ENCODE data around the gene RRP36. TPM values are rescaled to one million over a fixed set of nuclear protein-coding genes. Genes with fewer than 3 reads are reported as not detected.

Gene RRP36
- total RNA-seq, 2 experiments from 2014 or later: 65.3 to 68.4 TPM

DNA sequence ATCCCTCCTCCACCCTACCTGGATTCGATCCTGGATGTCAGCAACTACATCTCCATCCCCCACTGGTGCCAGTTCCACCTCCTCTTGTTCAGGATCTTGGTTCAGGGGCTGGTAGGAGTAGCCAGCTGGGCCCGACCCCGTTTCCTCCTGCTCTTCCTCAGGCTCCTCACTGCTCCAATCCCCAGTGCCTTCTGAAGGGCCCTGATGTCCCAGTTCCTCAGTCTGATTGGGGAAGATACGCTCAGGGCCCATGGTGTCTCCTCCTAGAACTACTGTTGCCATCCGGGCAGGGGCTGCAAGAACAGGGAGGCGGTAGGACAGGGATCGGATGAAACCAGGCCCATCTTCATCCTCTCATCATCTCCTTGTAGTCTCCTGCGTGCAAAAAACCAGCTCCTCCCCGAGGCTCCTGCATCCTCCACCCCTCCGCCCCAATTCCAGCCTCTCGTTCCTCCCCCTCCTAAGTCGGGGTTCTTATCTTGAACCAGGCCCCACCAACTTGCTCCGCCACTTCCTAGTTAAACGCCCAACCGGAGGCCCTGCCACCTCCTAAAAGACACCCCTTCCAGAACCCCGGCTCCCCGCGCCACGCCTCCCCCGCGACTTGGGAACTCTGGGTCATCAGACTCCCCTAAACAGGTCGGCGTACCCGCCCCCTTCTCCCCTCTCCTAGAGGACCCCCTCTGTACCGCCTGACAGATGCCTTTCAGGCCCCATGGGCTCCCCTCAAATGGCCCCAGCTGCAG, 8.2 kb upstream of the RRP36 start:
- H3K9me3 Mint-ChIP-seq: no peaks in the 10 kb centered on the region
- peaks cover 48% of the 10 kb centered on the region for H3K4me1 Mint-ChIP-seq
- peaks cover 51% of the 10 kb centered on the region for H3K36me3 Mint-ChIP-seq (ENCODE audit: low read depth)
- peak overlapping the region; percentile 95 for H3K4me3 Mint-ChIP-seq
- peak overlapping the region; percentile 86 for H3K27ac Mint-ChIP-seq
- ChIA-PET POLR2A (interaction anchor here (0.9 to 3.4 kb wide), 2 partner anchors 41 to 84 kb away, joined by 3 to 12 read pairs; partner anchors contain the start of genes CNPY3 and CUL7), CTCF (interaction anchor here (0.5 to 2.3 kb wide), 10 partner anchors 10 to 84 kb away, joined by 3 to 7 read pairs (median 4); partner anchors contain the start of genes CNPY3 and PPP2R5D)
- H3K27me3 Mint-ChIP-seq: no peaks in the 10 kb centered on the region
- no peak for DNase-seq

DNA sequence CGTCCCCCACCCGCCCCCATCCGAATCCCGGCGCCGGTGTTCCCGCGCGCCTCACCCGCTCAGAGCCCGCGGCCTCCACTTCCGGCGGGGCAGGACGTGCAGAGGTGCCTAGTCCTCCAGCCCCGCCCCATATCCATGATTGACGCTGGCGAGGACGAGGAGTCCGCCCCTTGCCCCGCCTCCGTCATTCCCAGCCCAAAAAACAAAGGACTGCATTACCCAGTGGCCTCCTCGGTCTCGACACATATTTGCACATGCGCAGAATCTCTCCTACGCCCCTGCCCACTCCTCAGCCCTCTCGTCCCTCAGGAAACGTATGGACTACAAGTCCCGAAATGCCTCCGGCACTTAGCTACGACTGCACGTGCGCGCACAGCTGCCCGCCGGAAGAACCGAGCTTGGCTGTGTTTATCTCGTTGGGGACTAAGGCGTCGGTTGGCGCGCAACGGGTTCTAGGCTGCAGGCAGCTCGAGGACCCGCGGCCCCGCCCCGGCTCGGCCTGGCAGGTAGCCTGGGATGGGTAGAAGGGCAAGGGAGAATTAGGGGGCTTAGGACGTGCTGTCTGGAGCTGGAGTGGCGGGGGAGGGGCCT, 7.5 kb upstream of the RRP36 start, which contains the start of the genes KLHDC3 and MEA1:
Gene KLHDC3 (plus strand): TSS at position 407 of the 591 bp plus-strand sequence. CDS start 2,944 bp downstream, outside the sequence.
Gene MEA1 (minus strand): TSS at position 104 of the 591 bp plus-strand sequence. CDS start 133 bp downstream, outside the sequence.
- H3K27ac Mint-ChIP-seq: peak within 1 kb of the TSS; percentile 86
- DNase-seq: peak; percentile 100
- peaks cover 52% of the 10 kb centered on the region for H3K36me3 Mint-ChIP-seq (ENCODE audit: low read depth)
- H3K9me3 Mint-ChIP-seq: no peaks in the 10 kb centered on the region
- H3K4me1 Mint-ChIP-seq: peaks cover 48% of the 10 kb centered on the region
- H3K27me3 Mint-ChIP-seq: no peaks in the 10 kb centered on the region
- POLR2A ChIA-PET: interaction anchor here (0.6 to 3.4 kb wide), 3 partner anchors 9 to 85 kb away, joined by 3 to 12 read pairs (median 3); partner anchors contain the start of genes CNPY3 and CUL7
- H3K4me3 Mint-ChIP-seq: peak within 1 kb of the TSS; percentile 95
- CTCF ChIA-PET: interaction anchor here (0.5 to 2.3 kb wide), 10 partner anchors 9 to 1066 kb away, joined by 3 to 7 read pairs (median 4); partner anchors contain the start of genes CNPY3, PEX6 and PPP2R5D

GRCh38 chr6:43014434-43014909, 7.0 kb upstream of the RRP36 start:
- DNase-seq: no peak
- POLR2A ChIA-PET: interaction anchor here (0.6 to 3.4 kb wide), 3 partner anchors 10 to 85 kb away, joined by 3 to 12 read pairs (median 3); partner anchors contain the start of genes CNPY3 and CUL7
- H3K9me3 Mint-ChIP-seq: no peaks in the 10 kb centered on the region
- peaks cover 52% of the 10 kb centered on the region for H3K36me3 Mint-ChIP-seq (ENCODE audit: low read depth)
- H3K27me3 Mint-ChIP-seq: no peaks in the 10 kb centered on the region
- peaks cover 48% of the 10 kb centered on the region for H3K4me1 Mint-ChIP-seq
- CTCF ChIA-PET: interaction anchor here (0.6 to 2.3 kb wide), 8 partner anchors 9 to 1065 kb away, joined by 3 to 5 read pairs (median 4); partner anchors contain the start of genes CNPY3, PEX6 and PPP2R5D
- peak overlapping the region; percentile 95 for H3K4me3 Mint-ChIP-seq
- H3K27ac Mint-ChIP-seq: peak overlapping the region; percentile 86

- ChIA-PET CTCF (interaction anchor here (0.5 to 2.2 kb wide), 6 partner anchors 8 to 127 kb away, joined by 3 to 7 read pairs (median 3); partner anchors contain the start of genes KLC4 and MRPL2), POLR2A (no interaction called here)
- Mint-ChIP-seq H3K4me3 (peak overlapping the region; percentile 24), H3K27me3 (no peaks in the 10 kb centered on the region), H3K4me1 (peaks cover 46% of the 10 kb centered on the region), H3K36me3 (ENCODE audit: low read depth) (peaks cover 48% of the 10 kb centered on the region), H3K27ac (peak overlapping the region; percentile 63), H3K9me3 (no peaks in the 10 kb centered on the region)
- DNase-seq: no peak
These were observed 5.1 kb upstream of the RRP36 start for GRCh38 chr6:43016176-43016942.

DNA sequence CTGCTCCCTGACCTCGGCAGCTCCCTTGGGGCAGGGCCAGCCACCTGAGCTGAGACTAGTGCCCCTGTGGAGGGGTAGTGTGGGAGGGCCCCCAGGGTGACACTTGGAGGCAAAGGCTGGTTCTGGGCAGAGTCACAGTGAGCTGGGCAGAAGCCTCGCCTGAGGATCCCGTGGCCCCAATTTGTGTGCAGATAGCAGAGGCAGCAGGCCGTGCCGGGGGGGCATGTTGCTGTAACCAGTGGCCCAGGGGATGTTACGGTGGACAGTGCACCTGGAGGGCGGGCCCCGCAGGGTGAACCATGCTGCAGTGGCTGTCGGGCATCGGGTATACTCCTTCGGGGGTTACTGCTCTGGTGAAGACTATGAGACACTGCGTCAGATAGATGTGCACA, 4.5 kb upstream of the RRP36 start:
- H3K4me1 Mint-ChIP-seq: peaks cover 42% of the 10 kb centered on the region
- DNase-seq: no peak
- H3K9me3 Mint-ChIP-seq: no peaks in the 10 kb centered on the region
- no peaks in the 10 kb centered on the region for H3K27me3 Mint-ChIP-seq
- CTCF ChIA-PET: interaction anchor here (0.6 to 2.2 kb wide), 4 partner anchors 8 to 133 kb away, joined by 3 to 7 read pairs (median 3); no protein-coding TSS in a partner anchor
- no peak overlapping the region for H3K27ac Mint-ChIP-seq
- peaks cover 45% of the 10 kb centered on the region for H3K36me3 Mint-ChIP-seq (ENCODE audit: low read depth)
- H3K4me3 Mint-ChIP-seq: no peak overlapping the region
- POLR2A ChIA-PET: no interaction called here

- ChIA-PET CTCF (interaction anchor here (1.1 kb wide), 1 partner anchor 14 kb away, joined by 4 read pairs; no protein-coding TSS in a partner anchor), POLR2A (no interaction called here)
- no peak overlapping the region for H3K4me3 Mint-ChIP-seq
These were observed 2.3 kb upstream of the RRP36 start for GRCh38 chr6:43019152-43019551.

DNA sequence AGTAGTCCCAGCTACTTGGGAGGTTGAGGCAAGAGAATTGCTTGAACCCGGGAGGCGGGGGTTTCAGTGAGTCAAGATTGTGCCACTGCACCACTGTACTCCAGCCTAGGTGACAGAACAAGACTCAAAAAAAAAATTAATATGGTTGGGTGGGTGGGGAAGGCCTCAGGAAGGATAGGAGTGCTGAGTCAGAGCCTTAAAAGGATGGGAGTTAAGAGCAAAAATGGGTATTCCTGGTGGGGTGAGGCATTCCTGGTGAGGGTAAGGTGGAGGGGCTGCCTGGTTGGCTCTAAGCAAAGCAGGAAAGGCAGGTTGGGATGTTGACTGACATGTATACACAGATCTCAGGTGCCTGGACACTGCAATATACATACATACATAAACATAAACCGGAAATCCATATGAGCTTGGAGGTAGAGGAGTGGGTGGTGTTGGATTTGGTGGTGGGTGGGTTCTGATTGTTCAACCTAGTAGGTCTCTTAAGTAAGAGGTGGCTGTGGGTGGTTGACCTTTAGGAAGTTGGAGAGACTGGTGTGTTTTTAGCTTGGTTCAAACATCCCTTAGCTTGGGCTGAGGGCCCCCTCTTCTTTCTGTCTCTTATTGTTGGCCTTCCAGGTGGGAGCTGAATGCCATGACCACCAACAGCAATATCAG, 1.2 kb upstream of the RRP36 start:
- Mint-ChIP-seq H3K36me3 (ENCODE audit: low read depth) (peaks cover 45% of the 10 kb centered on the region), H3K4me1 (peaks cover 30% of the 10 kb centered on the region), H3K27me3 (no peaks in the 10 kb centered on the region), H3K27ac (peak overlapping the region; percentile 20), H3K9me3 (no peaks in the 10 kb centered on the region), H3K4me3 (peak overlapping the region; percentile 31)
- ChIA-PET CTCF (interaction anchor here (1.0 to 1.1 kb wide), 3 partner anchors 10 to 24 kb away, joined by 4 read pairs; no protein-coding TSS in a partner anchor), POLR2A (no interaction called here)
- no peak for DNase-seq

More at GRCh38 chr6:43019152-43019551, 2.3 kb upstream of the RRP36 start:
- Mint-ChIP-seq H3K27ac (no peak overlapping the region), H3K4me1 (peaks cover 29% of the 10 kb centered on the region), H3K36me3 (ENCODE audit: low read depth) (peaks cover 38% of the 10 kb centered on the region), H3K9me3 (no peaks in the 10 kb centered on the region), H3K27me3 (no peaks in the 10 kb centered on the region)
- no peak for DNase-seq

GRCh38 chr6:43020847-43021246, 576 bp upstream of the RRP36 start:
- Mint-ChIP-seq H3K27ac (peak overlapping the region; percentile 86), H3K4me3 (peak overlapping the region; percentile 98), H3K36me3 (ENCODE audit: low read depth) (peaks cover 47% of the 10 kb centered on the region), H3K9me3 (no peaks in the 10 kb centered on the region), H3K27me3 (no peaks in the 10 kb centered on the region), H3K4me1 (peaks cover 29% of the 10 kb centered on the region)
- CTCF ChIA-PET: interaction anchor here (0.7 to 1.1 kb wide), 4 partner anchors 9 to 24 kb away, joined by 3 to 4 read pairs (median 4); no protein-coding TSS in a partner anchor
- no peak for DNase-seq
- POLR2A ChIA-PET: no interaction called here

DNA sequence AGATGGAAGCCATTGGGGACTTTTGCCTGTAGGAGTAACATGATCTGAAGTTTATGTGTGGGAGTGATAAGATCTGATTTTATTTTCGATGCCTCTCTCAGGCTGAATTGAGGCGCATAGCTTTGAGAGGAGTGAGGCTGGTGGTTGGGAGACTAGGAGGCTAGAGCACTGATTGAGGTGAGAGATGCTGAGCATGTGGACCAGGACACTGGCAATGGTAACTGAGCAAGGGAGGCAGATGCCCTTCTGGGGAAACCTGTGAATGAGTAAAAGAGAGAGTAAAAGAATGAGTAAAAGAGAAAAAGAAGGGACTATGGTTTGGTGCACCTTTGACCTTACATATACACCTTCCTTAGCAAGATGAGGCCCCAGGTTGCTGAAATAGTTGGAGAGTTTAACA, 3.0 kb downstream of the RRP36 start:
- POLR2A ChIA-PET: interaction anchor here (0.9 kb wide), 1 partner anchor 95 kb away, joined by 3 read pairs; the partner anchor contains the start of gene CNPY3

DNA sequence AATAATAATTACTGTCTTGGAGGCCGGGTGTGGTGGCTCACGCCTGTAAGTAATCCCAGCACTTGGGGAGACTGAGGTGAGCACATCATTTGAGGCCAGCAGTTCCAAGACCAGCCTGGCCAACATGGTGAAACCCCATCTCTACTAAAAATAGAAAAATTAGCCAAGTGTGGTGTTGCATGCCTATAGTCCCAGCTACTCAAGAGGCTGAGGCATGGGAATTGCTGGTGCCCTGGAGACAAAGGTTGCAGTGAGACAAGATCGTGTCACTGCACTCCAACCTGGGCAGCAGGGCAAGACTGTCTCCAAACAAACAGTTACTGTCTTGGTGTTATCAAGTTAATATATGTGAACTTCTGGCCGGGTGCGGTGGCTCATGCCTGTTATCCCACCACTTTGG, 4.9 kb downstream of the RRP36 start:
- Mint-ChIP-seq H3K27me3 (no peaks in the 10 kb centered on the region), H3K9me3 (no peaks in the 10 kb centered on the region), H3K4me1 (peaks cover 18% of the 10 kb centered on the region), H3K36me3 (ENCODE audit: low read depth) (peaks cover 52% of the 10 kb centered on the region), H3K27ac (no peak overlapping the region), H3K4me3 (no peak overlapping the region)
- POLR2A ChIA-PET: interaction anchor here (0.6 kb wide), 1 partner anchor 542 kb away, joined by 3 read pairs; no protein-coding TSS in a partner anchor
- CTCF ChIA-PET: no interaction called here
- DNase-seq: no peak

More for the DNA sequence above, 3.0 kb downstream of the RRP36 start:
- Mint-ChIP-seq H3K27me3 (no peaks in the 10 kb centered on the region), H3K4me3 (no peak overlapping the region), H3K9me3 (no peaks in the 10 kb centered on the region), H3K4me1 (peaks cover 22% of the 10 kb centered on the region), H3K27ac (peak overlapping the region; percentile 22), H3K36me3 (ENCODE audit: low read depth) (peaks cover 53% of the 10 kb centered on the region)
- no peak for DNase-seq
- CTCF ChIA-PET: interaction anchor here (0.9 to 1.5 kb wide), 4 partner anchors 7 to 15 kb away, joined by 3 to 5 read pairs (median 4); partner anchors contain the start of genes KLHDC3 and MEA1

DNA sequence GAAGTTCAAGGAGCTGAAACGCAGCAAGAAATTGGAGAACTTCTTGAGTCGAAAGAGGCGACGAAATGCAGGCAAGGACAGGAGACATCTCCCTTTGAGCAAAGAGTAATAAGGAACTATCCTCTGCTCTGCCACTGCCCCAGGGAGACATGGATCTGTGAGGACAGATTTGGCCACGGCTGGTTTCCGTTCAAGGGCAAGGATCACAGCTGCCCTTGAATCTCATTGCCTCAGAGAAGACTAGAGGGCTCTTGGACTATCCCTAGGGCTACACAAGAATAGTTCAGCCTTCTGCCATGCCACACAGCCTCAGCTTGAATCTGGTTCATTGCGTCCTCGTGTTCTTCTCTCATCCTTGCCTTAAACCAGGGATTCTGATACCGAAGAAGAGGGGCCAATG, 7.7 kb downstream of the RRP36 start:
- ChIA-PET CTCF (interaction anchor here (1.1 to 1.8 kb wide), 3 partner anchors 8 to 18 kb away, joined by 3 to 5 read pairs (median 4); no protein-coding TSS in a partner anchor), POLR2A (no interaction called here)
- H3K9me3 Mint-ChIP-seq: no peaks in the 10 kb centered on the region
- no peaks in the 10 kb centered on the region for H3K27me3 Mint-ChIP-seq
- peaks cover 10% of the 10 kb centered on the region for H3K4me1 Mint-ChIP-seq
- peaks cover 57% of the 10 kb centered on the region for H3K36me3 Mint-ChIP-seq (ENCODE audit: low read depth)
- no peak overlapping the region for H3K27ac Mint-ChIP-seq
- H3K4me3 Mint-ChIP-seq: no peak overlapping the region
- DNase-seq: no peak

All from activated CD4-positive, alpha-beta T cell treated with anti-CD3 and anti-CD28 coated beads, Interleukin-2, amount 10 ng/mL, durations not matched to agents 7 days and 5 days (primary cell).